ENCODE data around the gene FGFR2.

FGFR2 gene

GRCh38 chr10:121570315-121570714 lies 27.9 kb downstream of the FGFR2 start (continued):
- TF ChIP-seq CSRNP3 (CRISPR knock-in tag; IDR thresholded peaks at IDR 0.05) (no peak), TCF4 (CRISPR knock-in tag; IDR thresholded peaks at IDR 0.05; ENCODE audit: borderline replicate concordance) (no peak), OSR1 (CRISPR knock-in tag; IDR thresholded peaks at IDR 0.05) (no peak), ZNF565 (CRISPR knock-in tag; conservative IDR thresholded peaks at IDR 0.05; ENCODE audit: low read depth) (no peak), ZNF8 (CRISPR knock-in tag; IDR thresholded peaks at IDR 0.05) (no peak), RARB (CRISPR knock-in tag; IDR thresholded peaks at IDR 0.05) (no peak)

- no peak for TF ChIP-seq BACH2 (CRISPR knock-in tag; IDR thresholded peaks at IDR 0.05; ENCODE audit: borderline replicate concordance)
- TF ChIP-seq POU6F1 (CRISPR knock-in tag; IDR thresholded peaks at IDR 0.05; ENCODE audit: borderline replicate concordance, low read depth): no peak
- no peak for TF ChIP-seq PATZ1 (CRISPR knock-in tag; IDR thresholded peaks at IDR 0.05; ENCODE audit: borderline replicate concordance)
- TF ChIP-seq ZFP3 (CRISPR knock-in tag; IDR thresholded peaks at IDR 0.05): no peak
- no peak for TF ChIP-seq TCF4 (CRISPR knock-in tag; IDR thresholded peaks at IDR 0.05; ENCODE audit: borderline replicate concordance)
- TF ChIP-seq TSHZ2 (CRISPR knock-in tag; IDR thresholded peaks at IDR 0.05): no peak
- no peak for TF ChIP-seq ZNF565 (CRISPR knock-in tag; conservative IDR thresholded peaks at IDR 0.05; ENCODE audit: low read depth)
- no peak for TF ChIP-seq OSR1 (CRISPR knock-in tag; IDR thresholded peaks at IDR 0.05)
- TF ChIP-seq ARNTL (CRISPR knock-in tag; IDR thresholded peaks at IDR 0.05; ENCODE audit: borderline replicate concordance, low read depth): no peak
- TF ChIP-seq CREB5 (CRISPR knock-in tag; IDR thresholded peaks at IDR 0.05; ENCODE audit: low read depth): no peak
- TF ChIP-seq ISL1 (CRISPR knock-in tag; IDR thresholded peaks at IDR 0.05): no peak
- no peak for ATAC-seq
These were observed 30.0 kb downstream of the FGFR2 start for GRCh38 chr10:121568275-121568674.

- ATAC-seq: no peak
- TF ChIP-seq ZC3H10 (CRISPR knock-in tag; IDR thresholded peaks at IDR 0.05) (no peak), RARB (CRISPR knock-in tag; IDR thresholded peaks at IDR 0.05) (no peak), ZFP30 (CRISPR knock-in tag; IDR thresholded peaks at IDR 0.05) (no peak), ZNF565 (CRISPR knock-in tag; conservative IDR thresholded peaks at IDR 0.05; ENCODE audit: low read depth) (no peak), ESRRG (CRISPR knock-in tag; IDR thresholded peaks at IDR 0.05) (no peak), BACH2 (CRISPR knock-in tag; IDR thresholded peaks at IDR 0.05; ENCODE audit: borderline replicate concordance) (no peak), ISL1 (CRISPR knock-in tag; IDR thresholded peaks at IDR 0.05) (no peak), ARNTL (CRISPR knock-in tag; IDR thresholded peaks at IDR 0.05; ENCODE audit: borderline replicate concordance, low read depth) (no peak), CREB5 (CRISPR knock-in tag; IDR thresholded peaks at IDR 0.05; ENCODE audit: low read depth) (no peak), ZNF70 (CRISPR knock-in tag; IDR thresholded peaks at IDR 0.05) (no peak), PPARA (CRISPR knock-in tag; IDR thresholded peaks at IDR 0.05; ENCODE audit: borderline replicate concordance) (no peak), PATZ1 (CRISPR knock-in tag; IDR thresholded peaks at IDR 0.05; ENCODE audit: borderline replicate concordance) (no peak), TCF4 (CRISPR knock-in tag; IDR thresholded peaks at IDR 0.05; ENCODE audit: borderline replicate concordance) (no peak), TOX (CRISPR knock-in tag; IDR thresholded peaks at IDR 0.05; ENCODE audit: borderline replicate concordance) (no peak)
These were observed 30.7 kb downstream of the FGFR2 start for GRCh38 chr10:121567569-121567968.

Measured in SK-N-SH treated with all-trans-retinoic acid at 6 μM for 48 hours (cell line).